H1 (cell line): ENCODE measurements around the gene CMC1. TPM values are rescaled to one million over a fixed set of nuclear protein-coding genes. Genes with fewer than 3 reads are reported as not detected.

Source experiments
- CTCF ChIA-PET: fragments of 300-600 bp; sonication (Branson Sonifier 250); formaldehyde crosslinking; loops from one replicate; lab custom pipeline; 2021; ENCODE audit not compliant: partially characterized antibody; lab: Charles Lee
- POLR2A ChIA-PET: fragments of 300-600 bp; sonication (Branson Sonifier 250); formaldehyde crosslinking; loops from one replicate; lab custom pipeline; 2021; ENCODE audit warnings: inconsistent platforms; ENCODE audit not compliant: partially characterized antibody; lab: Charles Lee
- DNase-seq, 2 experiments: peaks; one replicate each; pipeline versions ENCODE4 v3.0.0 to v3.0.0-alpha.2; 2010 to 2022; ENCODE audit warnings: low spot score in 2 of 2, low read depth in 1 of 2, mixed read lengths in 1 of 2
- FAIRE-seq: peaks from 2 replicates; lab custom pipeline; 2011; peaks lifted over from hg19 to GRCh38; lab: Jason Lieb, UNC
- H2AFZ ChIP-seq: 2 replicates; pipeline ENCODE4 v1.8.1; 2012; ENCODE audit warnings: low read length, inconsistent platforms
- H2AK5ac ChIP-seq: 2 replicates; pipeline ENCODE4 v1.6.1; 2013; ENCODE audit warnings: low read depth, low read length
- H2BK120ac ChIP-seq: replicated peaks from 2 replicates; pipeline ENCODE3; 2013; ENCODE audit warnings: low read depth, low read length, inconsistent platforms
- H2BK12ac ChIP-seq: 2 replicates; pipeline ENCODE4 v1.6.1; 2013; ENCODE audit warnings: low read depth, low read length
- H2BK15ac ChIP-seq: 2 replicates; pipeline ENCODE4 v1.6.1; 2013; ENCODE audit warnings: low read length
- H2BK20ac ChIP-seq: 2 replicates; pipeline ENCODE4 v1.6.1; 2013; ENCODE audit warnings: low read length
- H2BK5ac ChIP-seq: 2 replicates; pipeline ENCODE4 v1.6.1; 2013; ENCODE audit warnings: low read depth, low read length
- H3K14ac ChIP-seq: 2 replicates; pipeline ENCODE4 v1.6.1; 2013; ENCODE audit warnings: inconsistent platforms; ENCODE audit not compliant: insufficient read length
- H3K18ac ChIP-seq: 2 replicates; pipeline ENCODE4 v1.6.1; 2013; ENCODE audit warnings: low read length; ENCODE audit errors: extremely low read depth
- H3K23ac ChIP-seq: 2 replicates; pipeline ENCODE4 v1.6.1; 2013; ENCODE audit warnings: inconsistent platforms; ENCODE audit not compliant: insufficient read length
- H3K23me2 ChIP-seq: 2 replicates; pipeline ENCODE4 v1.6.1; 2013; ENCODE audit warnings: low read depth, low read length
- H3K27ac ChIP-seq: 2 replicates; pipeline ENCODE4 v1.6.1; 2011; ENCODE audit warnings: low read depth, low read length, inconsistent platforms
- H3K27me3 ChIP-seq, 4 experiments: replicated peaks in 1 of 4; 1 replicate in 1 of 4; 2 replicates in 3 of 4; pipeline versions ENCODE4 v1.6.1 to v1.8.1; 2011 to 2013; ENCODE audit warnings: low read length in 3 of 4, mild to moderate bottlenecking in 3 of 4, inconsistent platforms in 2 of 4, mixed read lengths in 2 of 4, moderate library complexity in 1 of 4; ENCODE audit not compliant: control insufficient read depth in 3 of 4, insufficient read depth in 3 of 4; ENCODE audit errors: extremely low read depth in 1 of 4
- H3K36me3 ChIP-seq, 4 experiments: 2 replicates each; pipeline versions ENCODE4 v1.6.1 to v1.8.1; 2011 to 2013; ENCODE audit warnings: mild to moderate bottlenecking in 4 of 4, low read length in 3 of 4, moderate library complexity in 2 of 4, control low read depth in 1 of 4, inconsistent platforms in 1 of 4; ENCODE audit not compliant: insufficient read depth in 4 of 4, control insufficient read depth in 2 of 4
- H3K4ac ChIP-seq: replicated peaks from 2 replicates; pipeline ENCODE3; 2013; ENCODE audit warnings: low read length, low read depth, mixed read lengths, inconsistent platforms; ENCODE audit not compliant: insufficient read length
- H3K4me1 ChIP-seq, 4 experiments: replicated peaks in 1 of 4; 1 replicate in 1 of 4; 2 replicates in 3 of 4; pipeline versions ENCODE4 v1.6.1 to v1.8.1; 2011 to 2013; ENCODE audit warnings: low read length in 3 of 4, inconsistent platforms in 2 of 4, mixed read lengths in 1 of 4; ENCODE audit not compliant: insufficient read depth in 4 of 4, control insufficient read depth in 3 of 4
- H3K4me2 ChIP-seq, 2 experiments: 2 replicates each; pipeline versions ENCODE4 v1.6.1 to v1.8.1; 2011 to 2013; ENCODE audit warnings: low read depth in 2 of 2, low read length in 2 of 2, control low read depth in 1 of 2, inconsistent platforms in 1 of 2, mild to moderate bottlenecking in 1 of 2; ENCODE audit not compliant: insufficient read depth in 1 of 2
- H3K4me3 ChIP-seq, 4 experiments: fragments of 200-600, 300-600 bp in 1 of 4; sonication (generic), shearing (Covaris generic), sonication (Bioruptor Twin) in 1 of 4; 2 replicates each; pipeline versions ENCODE4 v1.5.1 to v1.8.1; 2011 to 2016; ENCODE audit warnings: low read length in 4 of 4, low read depth in 3 of 4, control low read depth in 2 of 4, inconsistent platforms in 2 of 4, mild to moderate bottlenecking in 2 of 4, mixed read lengths in 1 of 4, moderate library complexity in 1 of 4; ENCODE audit not compliant: insufficient read depth in 2 of 4; ENCODE audit errors: extremely low read depth in 1 of 4
- H3K56ac ChIP-seq: replicated peaks from 2 replicates; pipeline ENCODE3; 2013; ENCODE audit warnings: low read depth, mild to moderate bottlenecking, mixed read lengths, low read length, inconsistent platforms; ENCODE audit not compliant: insufficient read length
- H3K79me1 ChIP-seq: 2 replicates; pipeline ENCODE4 v1.6.1; 2013; ENCODE audit warnings: low read depth, low read length, control low read depth
- H3K79me2 ChIP-seq, 2 experiments: 2 replicates each; pipeline versions ENCODE4 v1.6.1 to v1.8.1; 2012 to 2013; ENCODE audit warnings: low read length in 2 of 2, mild to moderate bottlenecking in 2 of 2, inconsistent platforms in 1 of 2; ENCODE audit not compliant: insufficient read depth in 2 of 2, control insufficient read depth in 1 of 2
- H3K9ac ChIP-seq, 4 experiments: replicated peaks in 1 of 4; 1 replicate in 1 of 4; 2 replicates in 3 of 4; pipeline versions ENCODE4 v1.6.1 to v1.8.1; 2011 to 2013; ENCODE audit warnings: low read depth in 3 of 4, low read length in 3 of 4, control low read depth in 2 of 4, mild to moderate bottlenecking in 2 of 4, moderate library complexity in 2 of 4, inconsistent platforms in 1 of 4; ENCODE audit errors: extremely low read depth in 1 of 4
- H3K9me3 ChIP-seq, 2 experiments: 2 replicates each; pipeline versions ENCODE4 v1.6.1 to v1.8.1; 2012 to 2013; ENCODE audit warnings: mild to moderate bottlenecking in 2 of 2, moderate library complexity in 2 of 2, control low read depth in 1 of 2, inconsistent platforms in 1 of 2, low read depth in 1 of 2, low read length in 1 of 2, mixed read lengths in 1 of 2; ENCODE audit not compliant: insufficient read depth in 2 of 2
- H4K20me1 ChIP-seq, 2 experiments: replicated peaks in 1 of 2; 2 replicates each; pipeline versions ENCODE3 to v1.8.1; 2011 to 2013; ENCODE audit warnings: inconsistent platforms in 2 of 2, low read length in 2 of 2, mild to moderate bottlenecking in 1 of 2; ENCODE audit not compliant: insufficient read depth in 2 of 2, control insufficient read depth in 1 of 2
- H4K5ac ChIP-seq: 2 replicates; pipeline ENCODE4 v1.6.1; 2013; ENCODE audit warnings: low read length, low read depth, mixed read lengths, inconsistent platforms; ENCODE audit not compliant: insufficient read length
- H4K8ac ChIP-seq: 2 replicates; pipeline ENCODE4 v1.8.0; 2013; ENCODE audit warnings: mild to moderate bottlenecking, moderate library complexity, low read length, inconsistent platforms; ENCODE audit not compliant: insufficient read depth; ENCODE audit errors: extremely low read depth
- H4K91ac ChIP-seq: replicated peaks from 2 replicates; pipeline ENCODE3; 2013; ENCODE audit warnings: low read length, mixed read lengths, inconsistent platforms; ENCODE audit not compliant: insufficient read length
- BACH1 ChIP-seq: IDR thresholded peaks from 2 replicates; pipeline ENCODE4 v1.6.1; 2012; ENCODE audit warnings: low read length, improper control_type of control experiment
- BRCA1 ChIP-seq: IDR thresholded peaks from 2 replicates; pipeline ENCODE4 v1.6.1; 2012; ENCODE audit warnings: low read depth, low read length, improper control_type of control experiment
- CHD2 ChIP-seq: IDR thresholded peaks from 2 replicates; pipeline ENCODE4 v1.6.1; 2012; ENCODE audit warnings: low read length, improper control_type of control experiment
- HDAC2 ChIP-seq, 2 experiments: fragments of 300-600 bp in 1 of 2; sonication (generic) in 1 of 2; IDR thresholded peaks; 2 replicates each; pipeline ENCODE4 v1.6.1; 2011 to 2012; ENCODE audit warnings: low read depth in 2 of 2, low read length in 2 of 2, mild to moderate bottlenecking in 2 of 2, moderate library complexity in 2 of 2, borderline replicate concordance in 1 of 2, inconsistent platforms in 1 of 2
- JUND ChIP-seq: IDR thresholded peaks from 2 replicates; pipeline ENCODE4 v1.6.1; 2011; ENCODE audit warnings: mild to moderate bottlenecking, improper control_type of control experiment, low read length
- RFX5 ChIP-seq: IDR thresholded peaks from 2 replicates; pipeline ENCODE4 v1.6.1; 2011; ENCODE audit warnings: low read depth, low read length, improper control_type of control experiment, borderline replicate concordance
- SIN3A ChIP-seq, 2 experiments: IDR thresholded peaks in 1 of 2; conservative IDR thresholded peaks in 1 of 2; 2 replicates each; pipeline ENCODE4 v1.6.1; 2011 to 2012; ENCODE audit warnings: low read length in 2 of 2, improper control_type of control experiment in 1 of 2, low read depth in 1 of 2, mild to moderate bottlenecking in 1 of 2
- SIRT6 ChIP-seq: IDR thresholded peaks from one replicate; pipeline ENCODE4 v1.7.1; 2012; ENCODE audit warnings: low read length, inconsistent platforms
- WGBS, 2 experiments: shearing (Covaris generic) in 1 of 2; methylation state at CpG; one replicate each; pipeline versions ENCODE4 v1.1.6 to v1.1.7; 2013 to 2015; ENCODE audit warnings: low lambda C conversion rate in 2 of 2, mixed read lengths in 2 of 2, inconsistent platforms in 1 of 2, low coverage in 1 of 2, missing lambda C conversion rate in 1 of 2; ENCODE audit not compliant: insufficient replicate concordance in 2 of 2, insufficient coverage in 1 of 2, insufficient read length in 1 of 2; ENCODE audit errors: extremely low coverage in 1 of 2, missing lambda C conversion rate in 1 of 2; 5-methylcytosine and 5-hydroxymethylcytosine counted together
- polyA plus RNA-seq, 7 experiments: library from polyadenylated mRNA; depleted of rRNA in 3 of 7; stranded (reverse) in 5 of 7; unstranded in 2 of 7; fragments of >200 nt in 5 of 7; fragments of 200-250 nt in 2 of 7; gene quantifications; 1 replicate in 5 of 7; 2 replicates in 1 of 7; 4 replicates in 1 of 7; pipeline versions ENCODE4 v1.2.1 to v1.2.3, GENCODE V29; 2011 to 2013; ENCODE audit warnings: missing spikeins in 2 of 7, mixed read lengths in 2 of 7
- total RNA-seq: library from RNA; stranded (reverse); fragmentation: NEBNext Ultra II Directional; extraction: Animal tissue kit (Norgen Biotek cat#: 25700); gene quantifications from 2 replicates; pipeline ENCODE4 v1.2.1, GENCODE V29; 2021
- TF ChIP-seq, protein P1 (sequence below): IDR thresholded peaks from 2 replicates; pipeline ENCODE4 v1.6.1; 2011; ENCODE audit warnings: low read depth, mild to moderate bottlenecking, low read length; ENCODE audit not compliant: insufficient read depth
- TF ChIP-seq, protein P2 (sequence below): IDR thresholded peaks from 2 replicates; pipeline ENCODE4 v1.6.1; 2012; ENCODE audit warnings: low read length, inconsistent platforms

Gene CMC1
- total and polyA plus RNA-seq, 2 of the 8 experiments (the other 6 are each of a cell fraction or from before 2014, with no cell fraction given) = 11.4 to 19.4 TPM

DNA sequence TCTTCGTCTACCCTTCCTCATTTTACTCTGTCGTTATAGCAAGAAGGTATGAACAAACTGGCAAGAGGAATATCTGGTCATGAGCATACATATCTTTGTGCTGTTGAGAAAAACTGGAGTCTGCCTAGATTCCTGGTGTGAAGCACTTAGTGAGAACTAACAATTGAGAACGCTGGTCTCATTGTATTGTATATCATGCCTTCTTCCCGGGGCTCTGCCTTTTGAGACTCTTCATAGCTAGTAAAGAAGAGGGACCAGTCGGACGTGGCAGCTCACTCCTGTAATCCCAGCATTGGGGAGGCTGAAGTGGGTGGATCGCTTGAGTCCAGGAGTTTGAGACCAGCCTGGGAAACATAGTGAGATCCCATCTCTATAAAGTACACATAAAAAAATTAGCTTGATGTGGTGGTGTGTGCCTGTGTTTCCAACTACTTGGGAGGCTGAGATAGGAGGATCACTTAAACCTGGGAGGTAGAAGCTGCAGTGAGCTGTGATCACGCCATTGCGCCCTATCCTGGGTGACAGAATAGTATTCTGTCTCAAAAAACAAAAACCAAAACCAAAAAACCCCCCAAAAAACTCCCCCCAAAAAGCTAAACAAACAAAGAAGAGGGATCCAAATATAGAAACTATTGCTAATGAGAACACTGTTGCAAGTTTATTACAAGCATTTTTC is 11.8 kb downstream of the CMC1 start:
- FAIRE-seq (no peak), DNase-seq (no peak)
- Histone ChIP-seq H2BK12ac (no peak overlapping the region), H3K9me3 (no peaks in the 10 kb centered on the region), H2BK20ac (no peak overlapping the region), H2AFZ (no peak overlapping the region), H3K4me2 (peak overlapping the region; percentile 12 to 20; a peak in 2 of 4 replicates), H3K36me3 (no peaks in the 10 kb centered on the region), H3K27ac (no peak overlapping the region), H4K5ac (no peak overlapping the region), H3K4me3 (no peak overlapping the region), H3K79me2 (peaks cover 0 to 29% of the 10 kb centered on the region in 2 experiments; a peak in 2 of 4 replicates), H3K56ac (no peak overlapping the region), H2BK15ac (no peak overlapping the region), H3K23me2 (no peaks in the 10 kb centered on the region), H3K9ac (no peak overlapping the region), H4K20me1 (no peaks in the 10 kb centered on the region), H3K14ac (no peak overlapping the region), H3K4me1 (peaks cover 0 to 7% (median 2%) of the 10 kb centered on the region in 4 experiments; a peak in 2 of 7 replicates), H3K4ac (no peak overlapping the region), H2AK5ac (no peak overlapping the region), H2BK5ac (no peak overlapping the region), H4K91ac (no peak overlapping the region), H2BK120ac (no peak overlapping the region), H3K27me3 (no peaks in the 10 kb centered on the region), H4K8ac (no peak overlapping the region), H3K79me1 (peaks cover 6% of the 10 kb centered on the region), H3K18ac (no peak overlapping the region), H3K23ac (no peak overlapping the region)
- 61% methylated on average over 9 of the region's 9 CpGs; no CpG with 5 or more reads in 1 of the 2 experiments for WGBS, 2 experiments
- CTCF ChIA-PET = interaction anchor here (0.8 to 1.5 kb wide), 3 partner anchors 10 to 34 kb away, joined by 3 to 6 read pairs (median 4); no protein-coding TSS in a partner anchor
- POLR2A ChIA-PET = interaction anchor here (1.4 to 1.6 kb wide), 2 partner anchors 9 to 12 kb away, joined by 3 to 6 read pairs; partner anchors contain the start of gene CMC1
- TF ChIP-seq CHD2 = no peak
- TF ChIP-seq HDAC2 (IDR thresholded peaks at IDR 0.05; ENCODE audit: borderline replicate concordance in 1 of 2, low read depth in 2 of 2, low read length in 2 of 2) = no peak
- TF ChIP-seq, protein P1, sequence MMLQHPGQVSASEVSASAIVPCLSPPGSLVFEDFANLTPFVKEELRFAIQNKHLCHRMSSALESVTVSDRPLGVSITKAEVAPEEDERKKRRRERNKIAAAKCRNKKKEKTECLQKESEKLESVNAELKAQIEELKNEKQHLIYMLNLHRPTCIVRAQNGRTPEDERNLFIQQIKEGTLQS = no peak
- no peak for TF ChIP-seq RFX5
- no peak for TF ChIP-seq JUND
- no peak for TF ChIP-seq SIRT6
- TF ChIP-seq, protein P2, sequence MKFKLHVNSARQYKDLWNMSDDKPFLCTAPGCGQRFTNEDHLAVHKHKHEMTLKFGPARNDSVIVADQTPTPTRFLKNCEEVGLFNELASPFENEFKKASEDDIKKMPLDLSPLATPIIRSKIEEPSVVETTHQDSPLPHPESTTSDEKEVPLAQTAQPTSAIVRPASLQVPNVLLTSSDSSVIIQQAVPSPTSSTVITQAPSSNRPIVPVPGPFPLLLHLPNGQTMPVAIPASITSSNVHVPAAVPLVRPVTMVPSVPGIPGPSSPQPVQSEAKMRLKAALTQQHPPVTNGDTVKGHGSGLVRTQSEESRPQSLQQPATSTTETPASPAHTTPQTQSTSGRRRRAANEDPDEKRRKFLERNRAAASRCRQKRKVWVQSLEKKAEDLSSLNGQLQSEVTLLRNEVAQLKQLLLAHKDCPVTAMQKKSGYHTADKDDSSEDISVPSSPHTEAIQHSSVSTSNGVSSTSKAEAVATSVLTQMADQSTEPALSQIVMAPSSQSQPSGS = no peak
- no peak for TF ChIP-seq BRCA1
- no peak for TF ChIP-seq BACH1
- no peak for TF ChIP-seq SIN3A (conservative IDR thresholded peaks at IDR 0.05 in 1 of 2, IDR thresholded peaks at IDR 0.05 in 1 of 2; ENCODE audit: low read depth in 1 of 2, low read length in 2 of 2)
